ENCODE measurements around the gene TUBB4A.

DNA sequence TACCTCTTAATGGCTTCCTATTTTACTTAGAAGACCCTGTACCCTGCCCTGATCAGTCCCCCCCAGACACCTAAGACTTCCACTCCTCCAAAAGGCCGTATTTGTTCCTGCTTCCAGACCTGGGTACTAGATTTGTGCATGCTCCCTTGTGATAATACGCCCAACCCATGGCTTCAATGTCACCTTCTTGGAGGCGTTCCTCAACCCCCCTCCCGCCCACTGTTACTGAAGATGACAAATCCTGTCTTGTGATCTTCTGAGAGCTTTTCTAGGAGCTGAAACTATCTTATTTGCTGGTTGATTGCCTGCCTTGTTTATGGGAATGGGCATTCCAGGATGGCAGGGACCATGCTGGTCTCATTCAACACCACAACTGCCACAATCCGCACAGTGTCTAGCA, 51.9 kb downstream of the TUBB4A start:
- TF ChIP-seq, protein P1, sequence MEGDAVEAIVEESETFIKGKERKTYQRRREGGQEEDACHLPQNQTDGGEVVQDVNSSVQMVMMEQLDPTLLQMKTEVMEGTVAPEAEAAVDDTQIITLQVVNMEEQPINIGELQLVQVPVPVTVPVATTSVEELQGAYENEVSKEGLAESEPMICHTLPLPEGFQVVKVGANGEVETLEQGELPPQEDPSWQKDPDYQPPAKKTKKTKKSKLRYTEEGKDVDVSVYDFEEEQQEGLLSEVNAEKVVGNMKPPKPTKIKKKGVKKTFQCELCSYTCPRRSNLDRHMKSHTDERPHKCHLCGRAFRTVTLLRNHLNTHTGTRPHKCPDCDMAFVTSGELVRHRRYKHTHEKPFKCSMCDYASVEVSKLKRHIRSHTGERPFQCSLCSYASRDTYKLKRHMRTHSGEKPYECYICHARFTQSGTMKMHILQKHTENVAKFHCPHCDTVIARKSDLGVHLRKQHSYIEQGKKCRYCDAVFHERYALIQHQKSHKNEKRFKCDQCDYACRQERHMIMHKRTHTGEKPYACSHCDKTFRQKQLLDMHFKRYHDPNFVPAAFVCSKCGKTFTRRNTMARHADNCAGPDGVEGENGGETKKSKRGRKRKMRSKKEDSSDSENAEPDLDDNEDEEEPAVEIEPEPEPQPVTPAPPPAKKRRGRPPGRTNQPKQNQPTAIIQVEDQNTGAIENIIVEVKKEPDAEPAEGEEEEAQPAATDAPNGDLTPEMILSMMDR (IDR thresholded peaks at IDR 0.05): no peak
- no peak for TF ChIP-seq POLR2A (IDR thresholded peaks at IDR 0.05)

Data from esophagus squamous epithelium (tissue), 4 donors.